Measurements from ENCODE around the gene CCDC6.

Gene CCDC6

DNA sequence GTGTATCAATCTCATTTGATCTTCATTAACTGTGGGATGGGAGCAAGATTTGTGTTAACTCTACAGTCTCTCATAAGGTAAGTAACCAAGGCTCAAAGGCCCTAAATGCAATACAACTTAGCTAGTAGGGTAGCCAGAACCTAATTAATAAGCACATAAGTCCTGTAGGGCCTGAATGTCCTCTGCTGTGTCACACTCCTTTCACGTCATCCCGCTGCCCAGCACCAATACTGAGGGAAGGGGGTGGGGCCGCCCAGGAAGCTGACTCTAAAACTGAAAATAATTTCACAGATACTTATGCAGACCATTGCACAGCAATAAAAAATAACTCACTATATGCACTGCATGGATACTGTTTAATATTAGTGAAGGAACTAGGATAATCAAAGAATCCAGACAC lies 13.7 kb downstream of the CCDC6 start:
- TF ChIP-seq, protein P1, sequence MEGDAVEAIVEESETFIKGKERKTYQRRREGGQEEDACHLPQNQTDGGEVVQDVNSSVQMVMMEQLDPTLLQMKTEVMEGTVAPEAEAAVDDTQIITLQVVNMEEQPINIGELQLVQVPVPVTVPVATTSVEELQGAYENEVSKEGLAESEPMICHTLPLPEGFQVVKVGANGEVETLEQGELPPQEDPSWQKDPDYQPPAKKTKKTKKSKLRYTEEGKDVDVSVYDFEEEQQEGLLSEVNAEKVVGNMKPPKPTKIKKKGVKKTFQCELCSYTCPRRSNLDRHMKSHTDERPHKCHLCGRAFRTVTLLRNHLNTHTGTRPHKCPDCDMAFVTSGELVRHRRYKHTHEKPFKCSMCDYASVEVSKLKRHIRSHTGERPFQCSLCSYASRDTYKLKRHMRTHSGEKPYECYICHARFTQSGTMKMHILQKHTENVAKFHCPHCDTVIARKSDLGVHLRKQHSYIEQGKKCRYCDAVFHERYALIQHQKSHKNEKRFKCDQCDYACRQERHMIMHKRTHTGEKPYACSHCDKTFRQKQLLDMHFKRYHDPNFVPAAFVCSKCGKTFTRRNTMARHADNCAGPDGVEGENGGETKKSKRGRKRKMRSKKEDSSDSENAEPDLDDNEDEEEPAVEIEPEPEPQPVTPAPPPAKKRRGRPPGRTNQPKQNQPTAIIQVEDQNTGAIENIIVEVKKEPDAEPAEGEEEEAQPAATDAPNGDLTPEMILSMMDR (IDR thresholded peaks at IDR 0.05; ENCODE audit: control insufficient read depth, insufficient read depth, low read depth, low read length, missing control alignments): no peak
- no peak for DNase-seq (ENCODE audit: low read depth)
- H3K4me3 ChIP-seq (ENCODE audit: control insufficient read depth, low read depth, low read length): no peak overlapping the region

DNA sequence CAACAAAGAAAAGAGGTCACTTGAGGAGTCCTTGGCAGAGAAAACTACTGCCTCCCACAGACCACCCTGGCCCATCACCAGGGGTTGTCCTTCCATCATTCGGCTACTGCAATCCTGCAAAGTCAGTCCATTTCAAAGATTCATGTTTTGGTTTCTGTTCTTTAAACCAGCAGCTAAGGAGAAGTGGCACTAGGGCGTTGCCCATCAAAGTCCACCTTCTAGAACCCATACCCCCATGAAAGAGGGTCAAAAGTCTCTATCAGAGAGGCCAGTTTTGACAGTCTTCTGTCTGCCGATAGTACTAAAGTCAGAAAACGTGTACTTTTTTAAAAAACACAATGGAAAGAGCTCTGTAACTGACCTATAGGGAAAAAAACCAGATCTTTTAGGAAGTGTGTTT lies 14.4 kb downstream of the CCDC6 start:
- DNase-seq (ENCODE audit: low read depth): no peak

DNA sequence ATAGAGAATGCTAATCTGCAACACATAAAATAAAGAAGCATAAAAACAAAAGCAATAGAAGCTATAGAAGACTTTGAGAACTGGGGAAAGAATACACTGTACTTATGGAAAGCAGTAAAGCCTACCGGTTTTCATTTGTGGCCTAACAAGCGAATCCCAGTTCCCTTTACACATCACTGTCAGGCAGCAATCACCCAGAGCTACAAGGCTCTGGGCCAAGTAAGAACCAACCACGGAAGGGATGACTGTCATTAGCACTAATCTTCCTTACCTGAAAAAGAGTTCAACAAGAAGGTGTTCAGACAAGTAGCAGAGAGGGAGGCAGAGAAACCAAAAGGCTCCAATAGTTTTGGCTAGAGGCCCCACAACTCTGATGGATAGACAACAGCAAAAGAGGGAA lies 15.0 kb downstream of the CCDC6 start:
- DNase-seq (ENCODE audit: low read depth): no peak
- no peak overlapping the region for H3K4me3 ChIP-seq (ENCODE audit: control insufficient read depth, low read depth, low read length)
- TF ChIP-seq, protein P1 (IDR thresholded peaks at IDR 0.05; ENCODE audit: control insufficient read depth, insufficient read depth, low read depth, low read length, missing control alignments): no peak

More for the DNA sequence above, 14.4 kb downstream of the CCDC6 start:
- H3K4me3 ChIP-seq (ENCODE audit: control insufficient read depth, low read depth, low read length): no peak overlapping the region
- TF ChIP-seq, protein P1 (IDR thresholded peaks at IDR 0.05; ENCODE audit: control insufficient read depth, insufficient read depth, low read depth, low read length, missing control alignments): no peak

DNA sequence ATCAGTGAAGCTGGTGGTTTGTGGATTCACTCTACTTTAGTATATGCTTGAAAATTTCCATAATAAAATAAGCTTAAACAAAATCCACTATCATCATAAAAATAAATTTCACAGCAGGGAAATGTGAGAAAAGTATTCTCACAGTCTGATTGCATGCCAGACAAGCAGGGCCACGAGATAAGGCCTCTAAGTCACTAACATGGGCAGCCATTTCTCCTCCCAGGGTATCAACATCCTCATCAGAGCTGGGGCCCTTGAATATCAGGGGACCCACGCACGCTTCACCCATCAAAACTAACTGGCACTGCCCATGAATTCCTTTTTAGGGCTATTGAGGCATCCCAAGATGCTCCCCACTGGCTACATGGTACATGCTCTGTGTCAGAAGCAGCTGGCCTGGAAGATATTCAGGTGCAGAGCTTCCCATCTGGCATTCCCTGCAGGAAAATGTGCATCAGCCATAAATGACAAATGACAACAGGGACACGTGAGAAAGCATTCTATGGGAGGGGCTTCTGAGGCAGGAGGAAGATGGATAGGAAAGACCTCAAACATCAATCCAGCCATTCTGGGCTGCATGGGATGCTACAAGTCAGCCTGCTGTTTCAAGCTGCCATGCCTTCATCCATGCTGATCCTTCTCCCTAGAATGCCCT lies 17.4 kb downstream of the CCDC6 start:
- TF ChIP-seq, protein P1 (IDR thresholded peaks at IDR 0.05; ENCODE audit: control insufficient read depth, insufficient read depth, low read depth, low read length, missing control alignments): no peak
- no peak overlapping the region for H3K4me3 ChIP-seq (ENCODE audit: control insufficient read depth, low read depth, low read length)
- DNase-seq (ENCODE audit: low read depth): no peak

DNA sequence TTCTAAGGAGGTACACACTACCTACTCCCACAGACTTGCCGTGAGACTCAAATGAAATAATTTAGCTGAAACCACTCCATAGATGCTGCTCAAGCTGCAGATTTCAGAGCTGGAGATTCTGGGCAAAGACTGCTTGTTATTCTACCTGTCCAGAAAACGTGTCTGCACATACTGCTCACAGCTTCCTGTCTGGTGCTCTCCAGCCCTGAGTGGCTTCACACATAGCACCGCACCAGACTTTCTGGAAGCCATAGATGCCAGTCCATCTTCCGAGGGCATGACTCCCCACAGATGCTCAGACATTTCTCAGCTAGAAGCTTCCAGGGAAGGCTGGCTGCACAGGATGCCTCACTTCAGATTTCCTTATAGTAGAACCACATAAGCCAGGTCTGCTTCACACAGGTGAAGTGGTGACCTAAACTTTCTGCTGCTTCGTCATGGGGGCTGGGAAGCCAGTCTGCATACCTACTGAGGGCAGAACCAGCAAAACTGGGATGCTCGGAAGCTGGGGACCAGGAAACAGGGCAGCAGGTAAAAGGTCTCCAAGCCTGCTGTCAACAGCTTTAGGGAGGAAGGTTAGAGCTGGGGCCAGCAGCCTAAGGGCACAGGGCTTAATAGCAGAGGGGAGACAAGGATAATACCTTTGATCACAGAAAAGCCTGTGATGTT lies 18.2 kb downstream of the CCDC6 start:
- no peak overlapping the region for H3K4me3 ChIP-seq (ENCODE audit: control insufficient read depth, low read depth, low read length)
- no peak for DNase-seq (ENCODE audit: low read depth)
- TF ChIP-seq, protein P1 (IDR thresholded peaks at IDR 0.05; ENCODE audit: control insufficient read depth, insufficient read depth, low read depth, low read length, missing control alignments): no peak

DNA sequence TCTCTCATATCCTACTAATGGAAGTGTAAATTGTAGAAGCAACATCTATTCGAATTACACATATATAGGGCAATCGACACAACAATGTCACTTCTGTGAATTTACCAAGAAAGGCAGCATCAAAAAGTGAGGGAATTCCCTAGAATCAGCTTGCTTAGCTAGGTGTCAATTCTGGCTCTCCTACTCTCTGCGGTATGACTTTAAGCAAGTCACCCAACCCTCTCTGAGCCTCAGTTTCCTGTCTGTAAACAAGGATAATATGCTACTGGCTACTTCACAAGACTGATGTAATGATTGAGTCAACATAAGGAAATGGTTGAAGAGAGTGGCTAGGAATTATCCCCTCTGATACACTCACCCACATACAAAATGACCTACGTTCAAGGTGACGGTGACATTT lies 19.4 kb downstream of the CCDC6 start:
- TF ChIP-seq, protein P1 (IDR thresholded peaks at IDR 0.05; ENCODE audit: control insufficient read depth, insufficient read depth, low read depth, low read length, missing control alignments): no peak
- H3K4me3 ChIP-seq (ENCODE audit: control insufficient read depth, low read depth, low read length): no peak overlapping the region

More for the DNA sequence above, 19.4 kb downstream of the CCDC6 start:
- DNase-seq (ENCODE audit: low read depth): no peak

Data from AG09309 (cell line).